Activated CD4-positive, CD25-positive, alpha-beta regulatory T cell treated with anti-CD3 and anti-CD28 coated beads, Interleukin-2, amount 50 U/mL, for 72 hours (primary cell): ENCODE results near the gene ZNF474.
"Not testable (repeated sequence)": the region's sequence is repeated elsewhere in the genome, so short reads cannot be mapped to it uniquely, and the experiment has no call there.

Source experiments
- DNase-seq: peaks from one replicate; pipeline ENCODE4 v3.0.0; 2021

Gene ZNF474

GRCh38 chr5:122129306-122129705 is at the start of gene ZNF474:
Gene ZNF474 (plus strand): TSS chr5:122129546. CDS start chr5:122151991, 22,445 bp downstream.
- no peak for DNase-seq

GRCh38 chr5:122081541-122081940 is 47.8 kb upstream of the ZNF474 start:
- DNase-seq, result no peak

- no peak for DNase-seq
Measured at GRCh38 chr5:122083535-122083934, 45.8 kb upstream of the ZNF474 start.

GRCh38 chr5:122085041-122085440 is 44.3 kb upstream of the ZNF474 start:
- no peak for DNase-seq

GRCh38 chr5:122089096-122090013 is 40.0 kb upstream of the ZNF474 start:
- no peak for DNase-seq

GRCh38 chr5:122091936-122092600 is 37.3 kb upstream of the ZNF474 start:
- no peak for DNase-seq

- DNase-seq, result no peak
Measured at GRCh38 chr5:122093415-122094180, 35.7 kb upstream of the ZNF474 start.

GRCh38 chr5:122094251-122094650 is 35.1 kb upstream of the ZNF474 start:
- not testable (repeated sequence) for DNase-seq

- no peak for DNase-seq
Measured at GRCh38 chr5:122095158-122095557, 34.2 kb upstream of the ZNF474 start.

- no peak for DNase-seq
Measured at GRCh38 chr5:122097391-122097790, 32.0 kb upstream of the ZNF474 start.

- no peak for DNase-seq
Measured at GRCh38 chr5:122099060-122099790, 30.1 kb upstream of the ZNF474 start.

GRCh38 chr5:122101636-122102285 is 27.6 kb upstream of the ZNF474 start:
- no peak for DNase-seq

GRCh38 chr5:122102825-122103224 is 26.5 kb upstream of the ZNF474 start:
- DNase-seq, result no peak

- DNase-seq, result no peak
Measured at GRCh38 chr5:122105909-122106308, 23.4 kb upstream of the ZNF474 start.

- DNase-seq, result no peak
Measured at GRCh38 chr5:122107016-122107415, 22.3 kb upstream of the ZNF474 start.

- no peak for DNase-seq
Measured at GRCh38 chr5:122110987-122111386, 18.4 kb upstream of the ZNF474 start.

GRCh38 chr5:122111460-122111859 is 17.9 kb upstream of the ZNF474 start:
- DNase-seq, result no peak

- DNase-seq, result no peak
Measured at GRCh38 chr5:122112063-122112462, 17.3 kb upstream of the ZNF474 start.

GRCh38 chr5:122112733-122113558 is 16.4 kb upstream of the ZNF474 start:
- DNase-seq, result no peak

- DNase-seq, result no peak
Measured at GRCh38 chr5:122114501-122114900, 14.8 kb upstream of the ZNF474 start.

GRCh38 chr5:122118356-122118948 is 10.9 kb upstream of the ZNF474 start:
- DNase-seq, result no peak
